SK-N-SH (cell line): ENCODE results near the gene CLIC6.

Source experiments
- CTCF ChIP-seq: fragments of 200-600 bp; sonication (generic); IDR thresholded peaks from 2 replicates; pipeline ENCODE4 v1.6.1; 2017; ENCODE audit warnings: antibody characterized with exemption, mild to moderate bottlenecking, moderate library complexity
- FOXM1 ChIP-seq: IDR thresholded peaks from 2 replicates; pipeline ENCODE4 v1.4.0; 2012; ENCODE audit warnings: low read depth, mild to moderate bottlenecking

GRCh38 chr21:34673006-34673405 is 4.2 kb downstream of the CLIC6 start:
- TF ChIP-seq CTCF (no peak), FOXM1 (no peak)
